Ishikawa (cell line): ENCODE measurements around the gene PPFIBP2.

ENCODE experiments used
- YY1 ChIP-seq: IDR thresholded peaks from 2 replicates; pipeline ENCODE4 v1.6.1; 2012; ENCODE audit warnings: low read depth
- TF ChIP-seq, protein P1 (sequence below): IDR thresholded peaks from 2 replicates; pipeline ENCODE4 v1.6.1; 2012

- TF ChIP-seq, protein P1, sequence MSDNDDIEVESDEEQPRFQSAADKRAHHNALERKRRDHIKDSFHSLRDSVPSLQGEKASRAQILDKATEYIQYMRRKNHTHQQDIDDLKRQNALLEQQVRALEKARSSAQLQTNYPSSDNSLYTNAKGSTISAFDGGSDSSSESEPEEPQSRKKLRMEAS: no peak
- TF ChIP-seq YY1: no peak
Observed at GRCh38 chr11:7494086-7494745, 19.6 kb upstream of the PPFIBP2 start.
